HEK293T (cell line): ENCODE data around the gene PRR7.
A peak's percentile ranks its signal among the peaks of the same experiment; 100 is the strongest.

ENCODE experiments used
- CTCF ChIA-PET: fragments of 350-600 bp; formaldehyde crosslinking; extraction: SDS; loops from one replicate; lab custom pipeline; 2021; ENCODE audit warnings: antibody characterized with exemption, inconsistent platforms; lab: Yijun Ruan, JAX
- POLR2A ChIA-PET: fragments of 350-600 bp; formaldehyde crosslinking; extraction: SDS; loops from one replicate; lab custom pipeline; 2020; ENCODE audit warnings: antibody characterized with exemption, inconsistent platforms; lab: Yijun Ruan, JAX
- DNase-seq: peaks from one replicate; pipeline ENCODE4 v3.0.0; 2012; ENCODE audit warnings: mixed read lengths; ENCODE audit errors: extremely low spot score
- ARNT ChIP-seq: fragments of 450-650 bp; IDR thresholded peaks from 2 replicates; pipeline ENCODE4 v1.6.1; 2017; ENCODE audit warnings: mild to moderate bottlenecking
- BHLHE40 ChIP-seq: fragments of 450-650 bp; IDR thresholded peaks from 2 replicates; pipeline ENCODE4 v1.6.1; 2016; ENCODE audit warnings: mild to moderate bottlenecking, moderate library complexity, borderline replicate concordance
- CTBP1 ChIP-seq: fragments of 450-650 bp; IDR thresholded peaks from 2 replicates; pipeline ENCODE4 v1.6.1; 2016; ENCODE audit warnings: borderline replicate concordance
- ELF4 ChIP-seq: fragments of 450-650 bp; IDR thresholded peaks from 2 replicates; pipeline ENCODE4 v1.6.1; 2017; ENCODE audit warnings: antibody characterized with exemption
- FOXA1 ChIP-seq: fragments of 450-650 bp; IDR thresholded peaks from 2 replicates; pipeline ENCODE4 v1.6.1; 2016; ENCODE audit warnings: mild to moderate bottlenecking
- FOXK2 ChIP-seq: fragments of 450-650 bp; IDR thresholded peaks from 2 replicates; pipeline ENCODE4 v1.6.1; 2016; ENCODE audit warnings: mild to moderate bottlenecking
- FOXM1 ChIP-seq: fragments of 450-650 bp; IDR thresholded peaks from 2 replicates; pipeline ENCODE4 v1.6.1; 2017; ENCODE audit warnings: mild to moderate bottlenecking, borderline replicate concordance
- HDGF ChIP-seq: fragments of 450-650 bp; IDR thresholded peaks from 2 replicates; pipeline ENCODE4 v1.6.1; 2017; ENCODE audit warnings: antibody characterized with exemption, borderline replicate concordance
- L3MBTL2 ChIP-seq: fragments of 450-650 bp; conservative IDR thresholded peaks from 2 replicates; pipeline ENCODE4 v1.6.1; 2016; ENCODE audit warnings: mild to moderate bottlenecking
- LEF1 ChIP-seq: fragments of 450-650 bp; IDR thresholded peaks from 2 replicates; pipeline ENCODE4 v1.6.1; 2017; ENCODE audit warnings: mild to moderate bottlenecking, borderline replicate concordance
- NFRKB ChIP-seq: fragments of 450-650 bp; IDR thresholded peaks from 2 replicates; pipeline ENCODE4 v1.6.1; 2016; ENCODE audit warnings: mild to moderate bottlenecking, moderate library complexity
- SP1 ChIP-seq: fragments of 450-650 bp; IDR thresholded peaks from 2 replicates; pipeline ENCODE4 v1.6.1; 2017
- SUZ12 ChIP-seq: fragments of 450-650 bp; IDR thresholded peaks from 2 replicates; pipeline ENCODE4 v1.6.1; 2016; ENCODE audit warnings: mild to moderate bottlenecking
- TARDBP ChIP-seq: fragments of 450-650 bp; IDR thresholded peaks from 2 replicates; pipeline ENCODE4 v1.6.1; 2016
- ZNF384 ChIP-seq: fragments of 450-650 bp; IDR thresholded peaks from 2 replicates; pipeline ENCODE4 v1.6.1; 2016
- TF ChIP-seq, protein P1 (sequence below): fragments of 450-650 bp; IDR thresholded peaks from 2 replicates; pipeline ENCODE4 v1.6.1; 2016

The PRR7 gene

DNA sequence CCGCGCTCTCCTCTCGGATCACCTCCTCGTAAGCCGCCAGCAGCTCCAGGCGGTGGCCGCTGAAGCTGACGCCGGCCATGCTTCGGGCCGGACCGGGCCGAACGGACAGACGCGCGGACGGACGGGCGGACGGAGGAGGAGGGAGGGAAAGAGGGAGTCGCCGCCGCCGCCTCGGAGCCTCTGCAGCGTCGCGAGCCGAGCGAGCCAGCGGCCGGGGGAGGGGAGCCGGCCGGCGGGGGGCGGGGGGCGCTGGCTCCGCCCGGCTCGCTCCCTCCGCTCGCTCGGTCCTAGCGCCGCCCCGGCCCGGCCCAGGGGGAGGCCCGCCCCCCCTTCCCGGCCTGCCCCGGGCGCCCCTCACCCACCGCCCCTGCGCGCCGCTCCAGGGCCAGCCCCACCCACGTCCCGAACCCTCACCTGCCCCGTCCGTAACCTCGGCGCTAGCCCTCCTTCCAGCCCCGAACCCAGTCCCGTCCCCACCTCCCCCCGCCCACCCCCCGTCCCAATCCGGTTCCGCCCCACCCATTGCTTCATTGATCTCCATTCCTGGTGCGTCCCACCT lies 26.9 kb downstream of the PRR7 start, which contains the start of gene DBN1:
Gene DBN1 (minus strand): TSS at position 192 of the 559 bp plus-strand sequence. CDS start 113 bp downstream, at position 79.
- POLR2A ChIA-PET = interaction anchor here (0.7 to 2.8 kb wide), 5 partner anchors 18 to 47 kb away, joined by 3 to 13 read pairs (median 5); partner anchors contain the start of genes DDX41 and GRK6
- peak; percentile 88 for DNase-seq
- no peak for TF ChIP-seq SP1
- no peak for TF ChIP-seq BHLHE40
- no peak for TF ChIP-seq HDGF
- no peak for TF ChIP-seq NFRKB
- TF ChIP-seq ZNF384 = no peak
- TF ChIP-seq, protein P1, sequence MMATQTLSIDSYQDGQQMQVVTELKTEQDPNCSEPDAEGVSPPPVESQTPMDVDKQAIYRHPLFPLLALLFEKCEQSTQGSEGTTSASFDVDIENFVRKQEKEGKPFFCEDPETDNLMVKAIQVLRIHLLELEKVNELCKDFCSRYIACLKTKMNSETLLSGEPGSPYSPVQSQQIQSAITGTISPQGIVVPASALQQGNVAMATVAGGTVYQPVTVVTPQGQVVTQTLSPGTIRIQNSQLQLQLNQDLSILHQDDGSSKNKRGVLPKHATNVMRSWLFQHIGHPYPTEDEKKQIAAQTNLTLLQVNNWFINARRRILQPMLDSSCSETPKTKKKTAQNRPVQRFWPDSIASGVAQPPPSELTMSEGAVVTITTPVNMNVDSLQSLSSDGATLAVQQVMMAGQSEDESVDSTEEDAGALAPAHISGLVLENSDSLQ = no peak
- no peak for TF ChIP-seq ARNT
- TF ChIP-seq FOXK2 = no peak
- no peak for TF ChIP-seq ELF4
- no peak for TF ChIP-seq L3MBTL2
- TF ChIP-seq FOXA1 = no peak
- TF ChIP-seq CTBP1 = no peak
- no peak for TF ChIP-seq LEF1
- CTCF ChIA-PET = interaction anchor here (0.6 kb wide), 1 partner anchor 16 kb away, joined by 3 read pairs; no protein-coding TSS in a partner anchor

DNA sequence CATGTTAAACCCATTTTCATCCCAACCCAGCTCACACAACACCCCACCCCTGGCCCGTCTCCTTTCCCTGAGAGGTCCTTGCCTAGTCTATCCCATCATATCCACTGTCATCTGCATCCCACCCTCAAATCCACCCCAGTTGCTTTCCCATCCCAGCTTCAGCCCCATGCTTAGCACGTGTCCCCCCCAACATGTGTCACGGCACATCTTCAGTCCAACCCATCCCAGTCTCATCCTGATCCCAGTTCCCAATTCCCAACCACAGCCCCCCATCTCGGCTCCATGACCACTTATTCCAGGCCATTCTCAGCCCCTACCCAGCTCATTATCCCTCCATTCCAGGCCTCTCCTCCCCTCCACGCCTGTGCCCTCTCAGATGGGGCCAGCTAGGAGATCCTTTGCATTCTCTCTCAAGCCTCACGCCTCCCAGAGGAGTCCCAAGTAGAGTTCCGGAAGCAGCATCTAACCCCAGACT lies 27.4 kb downstream of the PRR7 start:
- ChIA-PET POLR2A (interaction anchor here (0.7 to 1.7 kb wide), 4 partner anchors 20 to 48 kb away, joined by 3 to 7 read pairs (median 4); partner anchors contain the start of genes DDX41 and GRK6), CTCF (interaction anchor here (0.6 kb wide), 1 partner anchor 17 kb away, joined by 3 read pairs; no protein-coding TSS in a partner anchor)
- TF ChIP-seq L3MBTL2 = no peak; the same call in 1 of the 2 replicates
- TF ChIP-seq CTBP1 = no peak
- TF ChIP-seq FOXK2 = no peak
- no peak for TF ChIP-seq NFRKB
- no peak for TF ChIP-seq TARDBP
- DNase-seq = no peak

DNA sequence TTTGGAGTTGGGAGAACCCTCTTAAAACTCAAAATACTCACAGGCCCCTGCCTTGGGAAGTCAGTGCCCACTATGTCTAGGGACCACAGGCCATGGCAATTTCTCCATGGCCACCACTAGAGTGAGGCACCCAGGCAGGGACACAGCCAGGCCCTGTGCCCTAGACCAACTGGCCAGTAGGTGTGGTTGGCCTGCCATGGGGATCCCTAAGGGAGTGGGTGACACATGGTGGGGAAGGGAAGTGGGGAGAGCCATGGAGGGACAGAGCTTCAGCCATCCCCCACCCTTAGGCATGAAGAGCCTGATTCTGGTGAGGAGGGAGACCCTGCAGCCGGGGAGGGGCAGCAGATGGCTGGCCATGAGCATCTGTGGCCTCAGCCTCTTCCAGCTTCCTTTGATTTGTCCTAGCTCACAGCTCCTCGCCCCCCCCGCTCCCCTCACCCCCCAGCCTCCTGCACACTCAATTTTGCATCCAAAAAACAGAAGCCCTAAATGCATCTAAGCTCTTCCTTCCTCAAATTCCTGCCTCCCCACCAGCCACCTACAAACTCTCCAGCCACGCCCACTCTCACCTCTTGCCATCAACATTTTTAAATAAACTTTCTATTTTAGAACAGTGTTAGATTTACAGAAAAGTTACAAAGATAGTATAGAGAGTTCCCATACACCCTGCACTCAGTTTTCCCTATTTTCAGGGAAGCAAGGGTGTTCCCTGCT lies 28.4 kb downstream of the PRR7 start:
- TF ChIP-seq HDGF = no peak
- no peak for TF ChIP-seq TARDBP
- no peak for TF ChIP-seq FOXA1
- no peak for TF ChIP-seq SP1
- TF ChIP-seq, protein P1 = no peak
- TF ChIP-seq ZNF384 = no peak
- TF ChIP-seq ARNT = no peak
- TF ChIP-seq FOXM1 = no peak
- no peak for TF ChIP-seq L3MBTL2
- no peak for TF ChIP-seq LEF1
- no peak for TF ChIP-seq SUZ12
- TF ChIP-seq CTBP1 = no peak
- no peak for TF ChIP-seq BHLHE40
- TF ChIP-seq NFRKB = no peak
- no peak for TF ChIP-seq ELF4
- TF ChIP-seq FOXK2 = no peak
- ChIA-PET CTCF (interaction anchor here (1.5 kb wide), 1 partner anchor 26 kb away, joined by 4 read pairs; no protein-coding TSS in a partner anchor), POLR2A (interaction anchor here (1.2 to 2.1 kb wide), 2 partner anchors 13 to 20 kb away, joined by 3 to 5 read pairs; no protein-coding TSS in a partner anchor)
- DNase-seq = no peak

DNA sequence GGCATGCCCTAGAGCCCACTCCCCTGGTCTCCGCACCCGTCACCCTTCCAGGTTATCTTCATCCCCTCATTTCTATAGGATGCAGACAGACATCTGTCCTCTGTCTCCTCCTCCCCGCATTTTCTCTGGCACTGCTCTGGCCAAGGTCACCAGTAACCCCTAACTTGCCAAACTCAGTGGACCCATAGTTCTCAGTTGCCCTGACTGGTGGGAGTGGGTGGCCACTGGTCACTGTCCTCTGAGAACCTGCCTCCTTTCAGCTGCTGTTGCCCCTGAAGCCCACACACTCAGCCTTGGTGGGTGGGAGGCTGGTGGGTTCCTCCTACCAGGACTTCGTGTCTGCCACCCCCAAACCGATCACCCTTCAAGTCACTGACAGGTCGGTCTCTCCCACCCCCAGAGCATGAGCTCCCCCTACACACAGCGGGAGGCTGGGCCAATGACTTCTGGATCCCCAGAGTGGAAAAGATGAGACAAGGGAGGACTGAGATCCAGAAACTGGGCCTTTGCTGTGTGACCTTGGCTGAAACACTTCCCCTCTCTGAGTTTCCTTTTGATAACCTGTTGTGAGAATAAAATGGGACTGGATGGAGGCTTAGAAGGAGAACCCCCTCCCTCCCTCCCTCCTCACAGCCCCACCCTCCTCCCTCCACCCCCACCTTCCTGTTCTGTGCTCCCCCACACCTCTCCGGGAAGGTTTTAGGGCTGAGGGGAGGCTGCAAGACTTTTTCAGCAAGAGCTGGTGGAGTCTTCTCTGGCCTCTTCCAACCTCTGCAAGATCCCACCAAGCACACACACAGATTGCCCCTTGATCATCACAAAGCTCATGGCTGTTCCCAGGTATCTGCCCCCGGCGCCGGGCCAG lies 29.2 kb downstream of the PRR7 start:
- TF ChIP-seq HDGF (no peak), BHLHE40 (no peak), CTBP1 (no peak), ZNF384 (no peak), LEF1 (no peak), NFRKB (no peak), SUZ12 (no peak), SP1 (no peak), ELF4 (no peak), ARNT (no peak), TARDBP (no peak), L3MBTL2 (no peak), FOXA1 (no peak), FOXK2 (no peak), FOXM1 (no peak)
- TF ChIP-seq, protein P1 = no peak
- POLR2A ChIA-PET = interaction anchor here (1.0 to 2.1 kb wide), 5 partner anchors 12 to 41 kb away, joined by 3 to 6 read pairs (median 5); partner anchors contain the start of genes DDX41 and PDLIM7
- DNase-seq = no peak
- CTCF ChIA-PET = interaction anchor here (1.5 kb wide), 1 partner anchor 25 kb away, joined by 4 read pairs; no protein-coding TSS in a partner anchor
